Measurements from ENCODE around the gene LHFPL3.
"Not testable (repeated sequence)": the region's sequence is repeated elsewhere in the genome, so short reads cannot be mapped to it uniquely, and the experiment has no call there.

Gene LHFPL3

GRCh38 chr7:104921596-104921995, 593.2 kb downstream of the LHFPL3 start:
- TF ChIP-seq, protein P1, sequence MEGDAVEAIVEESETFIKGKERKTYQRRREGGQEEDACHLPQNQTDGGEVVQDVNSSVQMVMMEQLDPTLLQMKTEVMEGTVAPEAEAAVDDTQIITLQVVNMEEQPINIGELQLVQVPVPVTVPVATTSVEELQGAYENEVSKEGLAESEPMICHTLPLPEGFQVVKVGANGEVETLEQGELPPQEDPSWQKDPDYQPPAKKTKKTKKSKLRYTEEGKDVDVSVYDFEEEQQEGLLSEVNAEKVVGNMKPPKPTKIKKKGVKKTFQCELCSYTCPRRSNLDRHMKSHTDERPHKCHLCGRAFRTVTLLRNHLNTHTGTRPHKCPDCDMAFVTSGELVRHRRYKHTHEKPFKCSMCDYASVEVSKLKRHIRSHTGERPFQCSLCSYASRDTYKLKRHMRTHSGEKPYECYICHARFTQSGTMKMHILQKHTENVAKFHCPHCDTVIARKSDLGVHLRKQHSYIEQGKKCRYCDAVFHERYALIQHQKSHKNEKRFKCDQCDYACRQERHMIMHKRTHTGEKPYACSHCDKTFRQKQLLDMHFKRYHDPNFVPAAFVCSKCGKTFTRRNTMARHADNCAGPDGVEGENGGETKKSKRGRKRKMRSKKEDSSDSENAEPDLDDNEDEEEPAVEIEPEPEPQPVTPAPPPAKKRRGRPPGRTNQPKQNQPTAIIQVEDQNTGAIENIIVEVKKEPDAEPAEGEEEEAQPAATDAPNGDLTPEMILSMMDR (conservative IDR thresholded peaks at IDR 0.05), result no peak
- H3K27ac ChIP-seq, result no peak overlapping the region

DNA sequence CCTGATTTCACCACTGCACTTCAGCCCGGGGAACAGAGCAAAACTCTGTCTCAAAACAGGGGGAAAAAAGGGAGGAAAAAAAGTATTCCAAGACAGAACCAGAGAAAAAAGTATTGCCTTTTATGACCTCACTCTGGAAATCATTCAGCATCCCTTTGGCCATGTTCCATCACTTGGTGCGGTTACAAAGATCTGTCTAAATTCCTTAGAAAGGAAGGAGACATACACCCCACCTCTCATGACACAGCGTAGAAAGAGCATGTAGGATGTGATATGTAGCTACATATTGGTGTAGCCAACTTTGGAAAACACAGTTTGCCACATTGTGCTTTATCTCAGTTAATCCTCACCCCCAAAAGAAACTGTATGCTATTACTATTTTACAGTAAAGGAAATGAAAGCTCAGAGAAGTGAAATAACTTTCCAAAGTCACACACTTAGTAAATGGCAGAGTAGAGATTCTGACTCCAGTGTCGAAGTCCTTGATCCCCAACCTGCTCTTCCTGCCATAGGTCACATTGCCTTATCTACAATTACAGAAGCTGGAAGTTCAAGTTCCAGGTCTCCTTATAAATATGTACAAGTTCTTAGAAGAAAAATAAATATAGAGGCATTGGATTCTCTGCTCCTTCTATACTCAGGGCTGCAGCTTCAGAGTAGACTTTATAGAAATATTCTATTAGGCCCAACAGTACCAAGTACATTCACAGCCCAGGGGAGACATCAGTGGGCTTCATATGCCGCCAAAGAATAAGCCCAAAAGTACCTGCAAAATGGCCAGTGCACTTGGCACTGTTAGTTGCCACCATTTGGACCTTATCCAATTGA, 594.0 kb downstream of the LHFPL3 start:
- peak overlapping the region; percentile 35 for H3K27ac ChIP-seq
- TF ChIP-seq, protein P1 (conservative IDR thresholded peaks at IDR 0.05), result no peak

GRCh38 chr7:104923010-104923421, 594.6 kb downstream of the LHFPL3 start:
- TF ChIP-seq, protein P1 (conservative IDR thresholded peaks at IDR 0.05), result peak; percentile 96
- H3K27ac ChIP-seq, result peak overlapping the region; percentile 35

- H3K27ac ChIP-seq, result not testable (repeated sequence)
Measured at GRCh38 chr7:104926189-104926588, 597.8 kb downstream of the LHFPL3 start.

- TF ChIP-seq, protein P1 (conservative IDR thresholded peaks at IDR 0.05), result no peak
- H3K27ac ChIP-seq, result no peak overlapping the region
Measured at GRCh38 chr7:104926601-104927041, 598.2 kb downstream of the LHFPL3 start.

DNA sequence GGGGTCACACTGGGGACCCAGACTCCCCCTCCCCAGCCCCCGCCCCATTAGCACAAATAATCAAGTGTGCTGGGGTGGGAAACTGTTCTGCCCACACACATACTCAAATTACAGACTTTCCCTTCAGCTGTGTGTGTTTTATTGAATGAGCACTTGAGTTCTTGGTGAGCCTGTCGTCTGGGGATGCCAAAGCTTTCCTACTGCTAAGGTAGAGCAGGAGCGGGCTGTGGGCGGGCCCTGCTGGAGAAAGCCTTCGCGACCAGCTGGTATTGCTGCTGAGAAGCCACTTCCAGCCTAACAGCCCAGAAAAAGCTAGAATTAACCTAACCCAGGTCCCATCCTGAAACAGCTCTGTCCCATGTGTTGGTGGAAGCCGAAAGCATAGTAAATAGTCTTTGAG, 598.7 kb downstream of the LHFPL3 start:
- no peak overlapping the region for H3K27ac ChIP-seq
- TF ChIP-seq, protein P1 (conservative IDR thresholded peaks at IDR 0.05), result no peak

GRCh38 chr7:104928721-104929400, 600.5 kb downstream of the LHFPL3 start:
- TF ChIP-seq, protein P1 (conservative IDR thresholded peaks at IDR 0.05), result no peak

More at GRCh38 chr7:104928721-104929400, 600.5 kb downstream of the LHFPL3 start:
- no peak overlapping the region for H3K27ac ChIP-seq

Measured in VCaP (cell line).